Adrenal gland (tissue), 12 donors: ENCODE measurements around the gene UHMK1. TPM values are rescaled to one million over a fixed set of nuclear protein-coding genes. Genes with fewer than 3 reads are reported as not detected.

Experiments
- DNase-seq, 7 donors: peaks; one replicate each; pipeline ENCODE4 v3.0.0-alpha.2; 2019 to 2020
- H3K27ac ChIP-seq, 5 donors: fragments of 200-600 bp; sonication (generic) in 4 of 5; 1 replicate in 3 of 5; 2 replicates in 2 of 5; pipeline versions ENCODE4 v1.5.1 to v1.8.0; 2016 to 2020; ENCODE audit warnings: mild to moderate bottlenecking in 1 of 5
- H3K27me3 ChIP-seq: fragments of 200-600 bp; 2 replicates; pipeline ENCODE4 v1.8.0; 2021
- H3K36me3 ChIP-seq, 2 donors: fragments of 200-600 bp; replicated peaks in 1 of 2; 1 replicate in 1 of 2; 2 replicates in 1 of 2; pipeline versions ENCODE4 v1.5.1 to v1.8.0; 2018 to 2022
- H3K4me1 ChIP-seq, 2 donors: fragments of 200-600 bp; replicated peaks in 1 of 2; 1 replicate in 1 of 2; 2 replicates in 1 of 2; pipeline versions ENCODE4 v1.5.1 to v1.8.0; 2018 to 2021
- H3K4me3 ChIP-seq, 4 donors: fragments of 200-600 bp; sonication (generic) in 3 of 4; one replicate each; pipeline ENCODE4 v1.5.1; 2016 to 2018
- H3K9me3 ChIP-seq, 3 donors: fragments of 200-600 bp; sonication (generic) in 1 of 3; replicated peaks in 1 of 3; 1 replicate in 2 of 3; 2 replicates in 1 of 3; pipeline versions ENCODE4 v1.5.1 to v1.8.0; 2016 to 2021
- CTCF ChIP-seq, 6 experiments: fragments of 450-650 bp in 4 of 6; fragments of 200-600 bp in 2 of 6; sonication (generic) in 1 of 6; IDR thresholded peaks; 1 replicate in 5 of 6; 2 replicates in 1 of 6; pipeline versions ENCODE4 v1.5.1 to v1.8.0; 2016 to 2021; ENCODE audit warnings: antibody characterized with exemption in 6 of 6, mild to moderate bottlenecking in 2 of 6, moderate library complexity in 1 of 6
- POLR2A ChIP-seq, 2 donors: fragments of 450-650 bp; IDR thresholded peaks; one replicate each; pipeline ENCODE4 v1.6.1; 2017; ENCODE audit warnings: antibody characterized with exemption in 2 of 2, mild to moderate bottlenecking in 2 of 2, moderate library complexity in 1 of 2
- WGBS, 4 donors: extraction: QIAGEN DNeasy Blood & Tissue Kit in 2 of 4; methylation state at CpG; one replicate each; pipeline versions ENCODE4 v1.1.5 to v1.1.7; 2013 to 2017; 5-methylcytosine and 5-hydroxymethylcytosine counted together
- intact Hi-C, 2 donors: fragments of 100-400 bp; cut with DNase I; formaldehyde crosslinking; loops; one replicate each; pipeline versions ENCODE4 v1.14.1 to v1.15.0; 2022 to 2023
- polyA plus RNA-seq, 3 donors: library from polyadenylated mRNA; stranded (reverse); fragments of 200-250 nt in 2 of 3; fragments of 350-450 nt in 1 of 3; fragmentation: Illumina TruSeq in 1 of 3; extraction: RNeasy Lipid Tissue Mini Kit (QIAGEN cat#74804) in 1 of 3; gene quantifications; one replicate each; pipeline ENCODE4 v1.2.3, GENCODE V29; 2013 to 2014
- small RNA-seq, 2 donors: library from RNA; depleted of rRNA; stranded (forward); fragments of <200 nt; gene quantifications; one replicate each; pipeline ENCODE3, GENCODE V24; 2016
- total RNA-seq, 9 donors: library from RNA; depleted of rRNA in 4 of 9; stranded (reverse); fragments of >200 nt in 4 of 9; fragments of 120-200 nt in 1 of 9; fragmentation: NEBNext Ultra II Directional in 1 of 9; extraction: Animal tissue kit (Norgen Biotek cat#: 25700) in 1 of 9; gene quantifications; one replicate each; pipeline versions ENCODE4 v1.1.0 to v1.2.4, GENCODE V29; 2013 to 2023
- donor health status: healthy with polysubstance abuse.
- donor health status: Bipolar disorder and iron deficiency.
- donor health status: DM: yes; HTN: yes; CAD: no.
- donor health status: DM: no; HTN: no; CAD: no.
- donor health status: DM: no; HTN: no; CAD: no.
- donor health status: DM: yes; HTN: yes; CAD: no.

The UHMK1 gene
- total and polyA plus RNA-seq, 12 donors: 9.5 to 81.6 (median 56.0) TPM

- Histone ChIP-seq H3K27me3 (no peaks in the 10 kb centered on the region), H3K4me3 (no peak overlapping the region), H3K9me3 (no peaks in the 10 kb centered on the region), H3K27ac (no peak overlapping the region), H3K36me3 (peaks cover 0 to 15% of the 10 kb centered on the region in 2 donors), H3K4me1 (peaks cover 5 to 25% of the 10 kb centered on the region in 2 donors)
- no peak for TF ChIP-seq POLR2A (IDR thresholded peaks at IDR 0.05)
- TF ChIP-seq CTCF (IDR thresholded peaks at IDR 0.05): no peak
- WGBS, 4 donors: 21 to 56% (median 39%) methylated on average over 1 of the region's 1 CpG
- DNase-seq: no peak
- intact Hi-C loops: no loop called here
Measured at GRCh38 chr1:162571696-162572095, 74.1 kb downstream of the UHMK1 start.

DNA sequence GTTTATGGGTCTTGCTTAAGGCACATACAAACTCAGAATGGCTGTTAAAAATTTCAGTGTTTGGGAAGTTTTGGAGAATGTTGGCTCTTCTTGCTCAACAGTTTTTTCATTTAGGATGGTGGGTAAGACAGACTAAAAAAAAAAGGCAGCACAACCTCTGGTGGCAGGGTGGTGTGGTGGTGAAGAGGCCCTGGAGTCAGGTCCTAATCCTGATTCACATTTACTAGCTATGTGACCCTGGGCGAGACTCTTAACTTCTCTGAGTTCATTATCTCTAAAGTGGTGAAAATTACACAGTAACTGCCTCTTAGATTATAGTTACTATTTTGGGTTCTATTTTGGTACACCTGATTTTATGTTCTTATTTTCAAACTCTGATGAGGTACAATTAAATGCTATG lies 75.5 kb downstream of the UHMK1 start:
- peaks cover 0 to 6% of the 10 kb centered on the region in 2 donors for H3K36me3 ChIP-seq
- no peak overlapping the region for H3K4me3 ChIP-seq
- no peak for DNase-seq
- no peaks in the 10 kb centered on the region for H3K9me3 ChIP-seq
- 74 to 93% (median 86%) methylated on average over 1 of the region's 1 CpG for WGBS, 4 donors
- no peak overlapping the region for H3K27ac ChIP-seq
- TF ChIP-seq CTCF (IDR thresholded peaks at IDR 0.05): no peak
- no peak for TF ChIP-seq POLR2A (IDR thresholded peaks at IDR 0.05)
- intact Hi-C loops: no loop called here
- no peaks in the 10 kb centered on the region for H3K27me3 ChIP-seq
- H3K4me1 ChIP-seq: peaks cover 5 to 25% of the 10 kb centered on the region in 2 donors

GRCh38 chr1:162578071-162578700 lies 80.6 kb downstream of the UHMK1 start:
- H3K36me3 ChIP-seq: peaks cover 0 to 40% of the 10 kb centered on the region in 2 donors
- intact Hi-C loops: no loop called here
- H3K27ac ChIP-seq: no peak overlapping the region
- H3K4me3 ChIP-seq: no peak overlapping the region
- H3K9me3 ChIP-seq: no peaks in the 10 kb centered on the region
- H3K27me3 ChIP-seq: no peaks in the 10 kb centered on the region
- WGBS, 4 donors: 83 to 91% (median 87%) methylated on average over 4 of the region's 4 CpGs
- TF ChIP-seq CTCF (IDR thresholded peaks at IDR 0.05): no peak
- TF ChIP-seq POLR2A (IDR thresholded peaks at IDR 0.05): no peak
- no peak for DNase-seq
- H3K4me1 ChIP-seq: peaks cover 5 to 12% of the 10 kb centered on the region in 2 donors

GRCh38 chr1:162578936-162579335 lies 81.3 kb downstream of the UHMK1 start:
- no peaks in the 10 kb centered on the region for H3K27me3 ChIP-seq
- no peak overlapping the region for H3K27ac ChIP-seq

More at GRCh38 chr1:162578936-162579335, 81.3 kb downstream of the UHMK1 start:
- no peak overlapping the region for H3K4me3 ChIP-seq
- WGBS, 4 donors: 86 to 93% (median 92%) methylated on average over 1 of the region's 1 CpG
- no peaks in the 10 kb centered on the region for H3K9me3 ChIP-seq
- peaks cover 0 to 45% of the 10 kb centered on the region in 2 donors for H3K36me3 ChIP-seq
- TF ChIP-seq CTCF (IDR thresholded peaks at IDR 0.05) (no peak), POLR2A (IDR thresholded peaks at IDR 0.05) (no peak)
- intact Hi-C loops: no loop called here
- peaks cover 5 to 12% of the 10 kb centered on the region in 2 donors for H3K4me1 ChIP-seq
- no peak for DNase-seq

Small RNA genes lying within 50 kb of the gene (small RNA-seq; reads per million reads assigned to genes)
- 0 reads per million in 2 donors for gene UQCRBP2

Other genes with a start within 250 kb of the UHMK1 start
- not detected for gene SPATA46, start 121.0 kb upstream of the UHMK1 start, total RNA-seq
- not detected for gene SPATA46, start 121.0 kb upstream of the UHMK1 start, polyA plus RNA-seq
- gene C1orf226, start 116.1 kb upstream of the UHMK1 start, total RNA-seq: 10 to 100 TPM in 3 of 9 donors, 1 to 10 TPM in 5, under 1 TPM in 1; 0.95 to 18.6 (median 3.9) TPM
- gene C1orf226, start 116.1 kb upstream of the UHMK1 start, polyA plus RNA-seq: 10 to 100 TPM in 2 of 3 donors, 1 to 10 TPM in 1; 3.4 to 48.0 (median 11.0) TPM
- gene SH2D1B, start 85.7 kb upstream of the UHMK1 start, total RNA-seq: under 1 TPM in 2 of 9 donors, not detected in 7; 0.11 to 0.13 TPM
- gene SH2D1B, start 85.7 kb upstream of the UHMK1 start, polyA plus RNA-seq: under 1 TPM in 1 of 3 donors, not detected in 2; 0.08 TPM
- 100 to 1,000 TPM in 2 of 9 donors, 10 to 100 TPM in 7; 43.6 to 108 (median 71.3) TPM for gene UAP1, start 63.9 kb downstream of the UHMK1 start, total RNA-seq
- 100 to 1,000 TPM in 1 of 3 donors, 10 to 100 TPM in 2; 61.8 to 119 (median 82.5) TPM for gene UAP1, start 63.9 kb downstream of the UHMK1 start, polyA plus RNA-seq
- 100 to 1,000 TPM in 8 of 9 donors, 10 to 100 TPM in 1; 45.4 to 349 (median 243) TPM for gene DDR2, start 134.6 kb downstream of the UHMK1 start, total RNA-seq
- gene DDR2, start 134.6 kb downstream of the UHMK1 start, polyA plus RNA-seq: 100 to 1,000 TPM in 1 of 3 donors, 10 to 100 TPM in 2; 15.1 to 127 (median 34.2) TPM